Psoas muscle (tissue), 8 donors: ENCODE measurements around the gene SLC38A4. TPM values are rescaled to one million over a fixed set of nuclear protein-coding genes. Genes with fewer than 3 reads are reported as not detected.

Experiments
- ATAC-seq, 4 donors: fragments of 200-7000 bp; cut with Tn5 transposase; one replicate each; pipeline ENCODE4 v1.9.1; 2020; ENCODE audit warnings: moderate library complexity in 3 of 4, mild to moderate bottlenecking in 2 of 4
- DNase-seq, 2 donors: peaks; one replicate each; pipeline ENCODE4 v3.0.0-alpha.2; 2020
- H3K27ac ChIP-seq: fragments of 200-600 bp; one replicate; pipeline ENCODE4 v1.8.0; 2022
- H3K27me3 ChIP-seq, 3 donors: fragments of 200-600 bp in 1 of 3; one replicate each; pipeline versions ENCODE4 v1.6.1 to v1.8.0; 2013 to 2022; ENCODE audit warnings: low read length in 2 of 3, mild to moderate bottlenecking in 2 of 3, moderate library complexity in 1 of 3; ENCODE audit not compliant: insufficient read depth in 3 of 3
- H3K36me3 ChIP-seq, 2 donors: fragments of 200-600 bp in 1 of 2; one replicate each; pipeline versions ENCODE4 v1.6.1 to v1.8.0; 2013 to 2022; ENCODE audit warnings: low read depth in 1 of 2, mild to moderate bottlenecking in 1 of 2, moderate library complexity in 1 of 2; ENCODE audit not compliant: insufficient read depth in 1 of 2
- H3K4me1 ChIP-seq: fragments of 200-600 bp; one replicate; pipeline ENCODE4 v1.8.0; 2022
- H3K4me3 ChIP-seq: fragments of 200-600 bp; one replicate; pipeline ENCODE4 v1.8.0; 2022; ENCODE audit warnings: mild to moderate bottlenecking
- H3K9me3 ChIP-seq: fragments of 200-600 bp; one replicate; pipeline ENCODE4 v1.8.0; 2022
- WGBS, 3 donors: extraction: QIAGEN DNeasy Blood & Tissue Kit; methylation state at CpG; one replicate each; pipeline versions ENCODE4 v1.1.6 to v1.1.7; 2013; 5-methylcytosine and 5-hydroxymethylcytosine counted together
- intact Hi-C, 2 donors: fragments of 100-400 bp; cut with DNase I; formaldehyde crosslinking; loops; one replicate each; pipeline versions ENCODE4 v1.11.0 to v1.14.2; 2022
- polyA plus RNA-seq, 3 donors: library from polyadenylated mRNA; stranded (reverse); fragments of 200-250 nt; gene quantifications; one replicate each; pipeline ENCODE4 v1.2.3, GENCODE V29; 2013
- total RNA-seq, 4 donors: library from RNA; stranded (reverse); fragmentation: NEBNext Ultra II Directional in 2 of 4; extraction: Animal tissue kit (Norgen Biotek cat#: 25700) in 2 of 4; gene quantifications; one replicate each; pipeline versions ENCODE4 v1.2.1 to v1.2.4, GENCODE V29; 2021 to 2023
- TF ChIP-seq, protein P1 (sequence below): fragments of 200-600 bp; IDR thresholded peaks from one replicate; pipeline ENCODE4 v1.8.0; 2022; ENCODE audit warnings: antibody characterized with exemption
- donor health status: healthy with polysubstance abuse.
- donor health status: DM: no; HTN: no; CAD: no; lungs with moderate emphysema.
- donor health status: Bipolar disorder and iron deficiency.
- donor health status: healthy.
- donor health status: DM: yes; HTN: yes; CAD: no.
- donor health status: DM: no; HTN: no; CAD: no.
- donor health status: DM: no; HTN: no; CAD: no.
- donor health status: DM: yes; HTN: yes; CAD: no.

The SLC38A4 gene
- total and polyA plus RNA-seq, 7 donors: 0.31 to 25.6 (median 12.8) TPM

DNA sequence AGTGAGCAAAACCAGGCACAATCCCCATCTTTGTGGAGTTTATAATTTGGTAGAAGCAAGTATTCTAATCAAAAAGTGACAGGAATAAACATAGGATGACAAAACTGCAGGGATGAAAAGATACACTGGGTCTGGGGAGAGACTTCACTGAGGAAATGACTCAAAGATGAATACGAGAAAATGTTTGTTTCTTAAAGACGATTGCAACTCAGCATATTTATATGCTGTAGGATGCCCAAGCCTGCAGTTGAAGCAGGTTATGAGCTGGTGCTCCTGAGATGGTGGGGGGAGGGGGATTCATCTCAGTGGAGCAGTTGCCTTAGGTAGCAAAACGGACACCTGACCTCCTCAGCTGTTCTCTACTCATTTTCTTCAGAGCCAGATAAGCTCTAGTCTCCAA is 13.4 kb upstream of the SLC38A4 start:
- Histone ChIP-seq H3K27ac (no peak overlapping the region), H3K9me3 (no peaks in the 10 kb centered on the region), H3K27me3 (no peaks in the 10 kb centered on the region), H3K4me3 (no peak overlapping the region), H3K36me3 (no peaks in the 10 kb centered on the region), H3K4me1 (peaks cover 8% of the 10 kb centered on the region)
- WGBS, 3 donors: 78 to 88% (median 85%) methylated on average over 3 of the region's 3 CpGs
- TF ChIP-seq, protein P1, sequence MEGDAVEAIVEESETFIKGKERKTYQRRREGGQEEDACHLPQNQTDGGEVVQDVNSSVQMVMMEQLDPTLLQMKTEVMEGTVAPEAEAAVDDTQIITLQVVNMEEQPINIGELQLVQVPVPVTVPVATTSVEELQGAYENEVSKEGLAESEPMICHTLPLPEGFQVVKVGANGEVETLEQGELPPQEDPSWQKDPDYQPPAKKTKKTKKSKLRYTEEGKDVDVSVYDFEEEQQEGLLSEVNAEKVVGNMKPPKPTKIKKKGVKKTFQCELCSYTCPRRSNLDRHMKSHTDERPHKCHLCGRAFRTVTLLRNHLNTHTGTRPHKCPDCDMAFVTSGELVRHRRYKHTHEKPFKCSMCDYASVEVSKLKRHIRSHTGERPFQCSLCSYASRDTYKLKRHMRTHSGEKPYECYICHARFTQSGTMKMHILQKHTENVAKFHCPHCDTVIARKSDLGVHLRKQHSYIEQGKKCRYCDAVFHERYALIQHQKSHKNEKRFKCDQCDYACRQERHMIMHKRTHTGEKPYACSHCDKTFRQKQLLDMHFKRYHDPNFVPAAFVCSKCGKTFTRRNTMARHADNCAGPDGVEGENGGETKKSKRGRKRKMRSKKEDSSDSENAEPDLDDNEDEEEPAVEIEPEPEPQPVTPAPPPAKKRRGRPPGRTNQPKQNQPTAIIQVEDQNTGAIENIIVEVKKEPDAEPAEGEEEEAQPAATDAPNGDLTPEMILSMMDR: no peak
- ATAC-seq: no peak
- no peak for DNase-seq
- intact Hi-C loops: loop anchor here in 1 of 2 donors (10.0 kb wide), 1 partner anchor 704 kb away; no protein-coding TSS in a partner anchor

DNA sequence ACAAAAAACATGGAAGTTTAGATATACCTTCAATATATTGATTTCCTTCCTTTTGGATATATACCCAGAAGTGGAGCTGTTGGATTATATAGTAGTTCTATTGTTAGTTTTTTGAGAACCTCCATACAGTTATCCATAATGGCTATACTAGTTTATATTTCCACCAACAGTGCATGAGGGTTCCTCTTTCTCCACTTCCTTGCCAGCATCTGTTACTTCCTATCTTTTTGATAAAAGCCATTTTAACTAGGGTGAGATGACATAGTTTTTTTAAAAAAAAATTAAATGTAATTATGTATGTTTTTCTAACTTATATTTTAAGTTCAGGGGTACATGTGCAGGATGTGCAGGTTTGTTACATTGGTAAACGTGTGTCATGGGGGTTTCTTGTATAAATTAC is 10.0 kb upstream of the SLC38A4 start:
- ATAC-seq (no peak), DNase-seq (no peak)
- Histone ChIP-seq H3K4me1 (no peaks in the 10 kb centered on the region), H3K36me3 (no peaks in the 10 kb centered on the region), H3K9me3 (no peaks in the 10 kb centered on the region), H3K27me3 (no peaks in the 10 kb centered on the region), H3K4me3 (no peak overlapping the region), H3K27ac (no peak overlapping the region)
- TF ChIP-seq, protein P1: no peak
- WGBS, 3 donors: 87 to 94% (median 90%) methylated on average over 1 of the region's 1 CpG
- intact Hi-C loops: loop anchor here in 1 of 2 donors (10.0 kb wide), 1 partner anchor 701 kb away; no protein-coding TSS in a partner anchor

DNA sequence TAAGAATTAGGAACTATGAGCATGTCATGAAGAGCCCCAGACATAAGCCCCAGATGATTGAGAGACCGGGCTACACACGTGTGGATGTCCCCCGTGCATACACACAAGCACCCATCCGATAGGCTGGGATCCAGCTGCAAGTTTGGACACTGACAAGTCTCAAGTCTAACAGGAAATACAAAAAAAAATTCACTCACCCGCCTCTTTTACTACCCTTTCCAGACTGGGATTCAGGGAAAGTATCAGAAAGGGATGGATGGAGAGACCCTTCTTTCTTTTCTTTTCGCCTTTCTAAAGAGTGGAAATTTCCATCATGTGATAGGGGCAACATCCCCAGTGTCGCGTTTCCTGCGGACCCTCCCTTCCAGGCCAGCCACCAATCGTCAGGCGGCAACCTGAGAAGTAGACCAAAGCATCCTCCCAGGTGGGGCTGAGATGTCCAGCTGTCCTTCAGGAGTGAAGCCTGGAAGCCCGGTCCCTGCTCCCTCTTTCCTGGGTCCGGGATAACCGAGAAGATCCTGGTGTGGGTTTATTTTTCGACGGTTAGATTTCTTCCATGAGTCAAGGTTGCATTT is 6.4 kb upstream of the SLC38A4 start:
- no peaks in the 10 kb centered on the region for H3K9me3 ChIP-seq
- intact Hi-C loops: loop anchor here in 1 of 2 donors (10.0 kb wide), 1 partner anchor 697 kb away; no protein-coding TSS in a partner anchor
- no peak for DNase-seq
- H3K36me3 ChIP-seq: no peaks in the 10 kb centered on the region
- H3K4me3 ChIP-seq: peak overlapping the region; percentile 74
- TF ChIP-seq, protein P1: no peak
- H3K27me3 ChIP-seq: no peaks in the 10 kb centered on the region
- H3K4me1 ChIP-seq: no peaks in the 10 kb centered on the region
- H3K27ac ChIP-seq: peak overlapping the region; percentile 92
- peak; percentile 29 to 51 (median 38) for ATAC-seq
- 10 to 24% (median 17%) methylated on average over 16 of the region's 16 CpGs for WGBS, 3 donors

DNA sequence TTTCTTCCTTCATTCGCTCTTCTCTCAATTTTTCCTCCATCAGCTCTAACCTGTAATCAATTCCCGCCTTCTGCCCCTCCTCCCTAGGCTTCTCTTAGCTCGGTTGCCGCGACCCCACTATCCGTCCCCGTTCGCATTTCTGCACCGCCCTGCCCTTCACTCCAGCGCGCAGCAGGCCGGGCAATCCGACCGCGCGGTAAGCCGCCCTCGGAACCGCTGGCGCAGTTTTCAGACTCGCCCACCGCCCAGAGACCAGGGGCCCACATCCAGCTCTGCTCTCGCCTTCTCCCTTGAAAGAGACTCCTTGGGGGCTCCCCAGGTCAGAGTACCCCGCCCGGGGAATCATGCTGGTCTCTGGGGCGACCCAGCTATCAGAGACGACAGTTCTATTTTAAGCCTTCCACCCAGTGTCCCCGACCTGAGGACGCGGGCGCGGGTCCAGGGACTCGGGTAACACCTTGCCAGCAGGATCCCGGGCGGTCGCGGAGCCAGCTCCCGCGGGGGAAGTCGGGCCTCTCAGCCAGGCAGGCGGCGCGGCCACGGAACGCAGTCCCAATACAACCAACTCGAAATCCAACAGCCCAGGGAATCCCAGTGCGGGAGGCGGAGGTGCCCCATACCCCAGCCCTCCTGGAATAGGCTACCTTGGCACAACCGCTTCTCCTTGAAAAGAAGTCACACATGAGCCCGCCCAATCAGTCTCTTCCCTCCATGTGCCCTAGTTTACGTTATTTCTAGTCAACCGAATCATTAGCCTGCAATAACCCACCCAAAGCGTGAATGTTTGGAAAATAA is 5.7 kb upstream of the SLC38A4 start:
- intact Hi-C loops: loop anchor here in 1 of 2 donors (10.0 kb wide), 1 partner anchor 697 kb away; no protein-coding TSS in a partner anchor
- WGBS, 3 donors: 1 to 2% (median 1%) methylated on average over 49 to 53 of the region's 53 CpGs
- Histone ChIP-seq H3K4me3 (peak overlapping the region; percentile 74), H3K27ac (peak overlapping the region; percentile 92), H3K4me1 (no peaks in the 10 kb centered on the region), H3K9me3 (no peaks in the 10 kb centered on the region), H3K36me3 (no peaks in the 10 kb centered on the region), H3K27me3 (no peaks in the 10 kb centered on the region)
- TF ChIP-seq, protein P1: no peak
- DNase-seq (peak; percentile 65 to 91), ATAC-seq (peak; percentile 92 to 96 (median 94))
